ENCODE measurements around the gene IFNAR2. TPM values are rescaled to one million over a fixed set of nuclear protein-coding genes. Genes with fewer than 3 reads are reported as not detected.
"Not testable (repeated sequence)": the region's sequence is repeated elsewhere in the genome, so short reads cannot be mapped to it uniquely, and the experiment has no call there.

IFNAR2 gene
- total and polyA plus RNA-seq, 12 donors: 3.3 to 29.7 (median 14.5) TPM

DNA sequence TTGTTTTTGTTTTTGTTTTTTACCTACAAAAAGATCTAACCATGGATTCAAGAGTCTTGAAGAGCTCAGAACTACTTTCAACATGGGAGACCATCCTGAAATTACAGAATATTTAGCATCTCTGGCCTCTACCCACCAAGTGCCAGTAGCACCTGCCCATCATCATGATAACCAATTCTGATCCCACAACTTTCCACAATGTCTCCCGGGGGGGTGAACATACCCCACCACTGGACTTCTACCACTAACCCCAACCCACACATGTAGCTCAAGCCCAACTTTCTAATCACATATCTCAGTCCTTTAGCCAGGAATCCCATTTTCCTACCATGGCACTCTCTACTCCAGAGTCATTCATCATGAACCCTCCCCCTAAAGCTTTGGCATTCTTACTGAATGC lies 15.7 kb upstream of the IFNAR2 start:
- 92 to 100% (median 94%) methylated on average over 1 of the region's 1 CpG for WGBS, 4 donors

GRCh38 chr21:33217138-33217520 lies 12.6 kb upstream of the IFNAR2 start:
- no peak for TF ChIP-seq POLR2A (IDR thresholded peaks at IDR 0.05)
- Histone ChIP-seq H3K27ac (no peak overlapping the region), H3K9me3 (replicated peaks in 1 of 3) (no peaks in the 10 kb centered on the region), H3K36me3 (replicated peaks in 1 of 2) (no peaks in the 10 kb centered on the region), H3K4me3 (no peak overlapping the region), H3K4me1 (replicated peaks in 1 of 2) (peaks cover 3 to 4% of the 10 kb centered on the region in 2 donors), H3K27me3 (no peaks in the 10 kb centered on the region)
- DNase-seq: no peak
- 79 to 89% (median 87%) methylated on average over 2 of the region's 2 CpGs for WGBS, 4 donors
- intact Hi-C loops (cut with DNase I): no loop called here

More for the DNA sequence above, 15.7 kb upstream of the IFNAR2 start:
- Histone ChIP-seq H3K27ac (no peak overlapping the region), H3K27me3 (no peaks in the 10 kb centered on the region), H3K36me3 (replicated peaks in 1 of 2) (no peaks in the 10 kb centered on the region), H3K4me1 (replicated peaks in 1 of 2) (peaks cover 8 to 11% of the 10 kb centered on the region in 2 donors), H3K4me3 (no peak overlapping the region), H3K9me3 (replicated peaks in 1 of 3) (no peaks in the 10 kb centered on the region)
- TF ChIP-seq, protein P1, sequence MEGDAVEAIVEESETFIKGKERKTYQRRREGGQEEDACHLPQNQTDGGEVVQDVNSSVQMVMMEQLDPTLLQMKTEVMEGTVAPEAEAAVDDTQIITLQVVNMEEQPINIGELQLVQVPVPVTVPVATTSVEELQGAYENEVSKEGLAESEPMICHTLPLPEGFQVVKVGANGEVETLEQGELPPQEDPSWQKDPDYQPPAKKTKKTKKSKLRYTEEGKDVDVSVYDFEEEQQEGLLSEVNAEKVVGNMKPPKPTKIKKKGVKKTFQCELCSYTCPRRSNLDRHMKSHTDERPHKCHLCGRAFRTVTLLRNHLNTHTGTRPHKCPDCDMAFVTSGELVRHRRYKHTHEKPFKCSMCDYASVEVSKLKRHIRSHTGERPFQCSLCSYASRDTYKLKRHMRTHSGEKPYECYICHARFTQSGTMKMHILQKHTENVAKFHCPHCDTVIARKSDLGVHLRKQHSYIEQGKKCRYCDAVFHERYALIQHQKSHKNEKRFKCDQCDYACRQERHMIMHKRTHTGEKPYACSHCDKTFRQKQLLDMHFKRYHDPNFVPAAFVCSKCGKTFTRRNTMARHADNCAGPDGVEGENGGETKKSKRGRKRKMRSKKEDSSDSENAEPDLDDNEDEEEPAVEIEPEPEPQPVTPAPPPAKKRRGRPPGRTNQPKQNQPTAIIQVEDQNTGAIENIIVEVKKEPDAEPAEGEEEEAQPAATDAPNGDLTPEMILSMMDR (IDR thresholded peaks at IDR 0.05): no peak
- TF ChIP-seq POLR2A (IDR thresholded peaks at IDR 0.05): no peak
- DNase-seq: peak in 1 of 7 donors; percentile 1
- intact Hi-C loops (cut with DNase I): no loop called here

DNA sequence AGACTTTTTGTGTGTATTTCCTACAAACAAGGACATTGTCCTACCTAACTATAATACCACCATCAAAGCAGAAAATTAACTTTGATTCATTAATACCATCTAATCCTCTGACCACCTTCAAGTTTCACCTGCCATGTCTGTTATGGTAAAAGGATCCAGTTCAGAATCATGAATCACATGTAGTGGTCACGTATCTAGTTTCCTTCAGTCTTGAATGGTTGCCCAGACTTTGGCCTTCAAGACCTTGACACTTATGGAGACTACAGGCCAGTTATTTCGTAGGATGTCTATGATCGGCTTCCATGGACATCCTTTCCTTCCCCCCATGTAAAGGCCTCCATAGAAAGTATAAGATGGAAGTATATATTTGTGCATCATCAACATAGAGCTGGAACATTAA lies 10.4 kb upstream of the IFNAR2 start:
- 47 to 63% (median 53%) methylated on average over 3 of the region's 3 CpGs for WGBS, 4 donors
- H3K27me3 ChIP-seq: no peaks in the 10 kb centered on the region

GRCh38 chr21:33219954-33220353 lies 9.8 kb upstream of the IFNAR2 start:
- no peaks in the 10 kb centered on the region for H3K9me3 ChIP-seq (replicated peaks in 1 of 3)
- intact Hi-C loops (cut with DNase I): no loop called here

More for the DNA sequence above, 10.4 kb upstream of the IFNAR2 start:
- DNase-seq: no peak
- Histone ChIP-seq H3K27ac (no peak overlapping the region), H3K9me3 (replicated peaks in 1 of 3) (no peaks in the 10 kb centered on the region), H3K36me3 (replicated peaks in 1 of 2) (no peaks in the 10 kb centered on the region), H3K4me3 (no peak overlapping the region), H3K4me1 (replicated peaks in 1 of 2) (peaks cover 0 to 4% of the 10 kb centered on the region in 2 donors)
- TF ChIP-seq, protein P1 (IDR thresholded peaks at IDR 0.05): no peak
- TF ChIP-seq POLR2A (IDR thresholded peaks at IDR 0.05): no peak
- intact Hi-C loops (cut with DNase I): no loop called here

GRCh38 chr21:33225376-33225775 lies 4.4 kb upstream of the IFNAR2 start:
- 89 to 98% (median 95%) methylated on average over 3 of the region's 3 CpGs for WGBS, 4 donors
- H3K4me3 ChIP-seq; H3K9me3 ChIP-seq (replicated peaks in 1 of 3); intact Hi-C loops (cut with DNase I); H3K36me3 ChIP-seq (replicated peaks in 1 of 2); H3K27ac ChIP-seq; H3K27me3 ChIP-seq: not testable (repeated sequence)
- DNase-seq: peak in 1 of 7 donors; percentile 28
- peaks cover 0 to 10% of the 10 kb centered on the region in 2 donors for H3K4me1 ChIP-seq (replicated peaks in 1 of 2)

More at GRCh38 chr21:33219954-33220353, 9.8 kb upstream of the IFNAR2 start:
- H3K27me3 ChIP-seq: no peaks in the 10 kb centered on the region
- DNase-seq: no peak
- WGBS, 4 donors: 86 to 92% (median 90%) methylated on average over 3 of the region's 3 CpGs
- no peak for TF ChIP-seq POLR2A (IDR thresholded peaks at IDR 0.05)
- TF ChIP-seq, protein P1 (IDR thresholded peaks at IDR 0.05): no peak
- H3K4me3 ChIP-seq: no peak overlapping the region
- no peak overlapping the region for H3K27ac ChIP-seq
- no peaks in the 10 kb centered on the region for H3K36me3 ChIP-seq (replicated peaks in 1 of 2)
- peaks cover 0 to 4% of the 10 kb centered on the region in 2 donors for H3K4me1 ChIP-seq (replicated peaks in 1 of 2)

Data from adrenal gland (tissue), 12 donors.